Urothelium cell line (cell line): ENCODE results near the gene DNLZ.
A peak's percentile ranks its signal among the peaks of the same experiment; 100 is the strongest.
"Not testable (repeated sequence)": the region's sequence is repeated elsewhere in the genome, so short reads cannot be mapped to it uniquely, and the experiment has no call there.

Source experiments
- DNase-seq: peaks from one replicate; pipeline ENCODE4 v3.0.0; 2011; ENCODE audit warnings: low spot score, mixed read lengths
- FAIRE-seq: peaks from 2 replicates; lab custom pipeline; 2011; peaks lifted over from hg19 to GRCh38; lab: Jason Lieb, UNC

DNLZ gene

GRCh38 chr9:136363106-136363948, at the start of gene DNLZ:
Gene DNLZ (minus strand): TSS chr9:136363744. CDS start chr9:136363714, 30 bp downstream.
- DNase-seq (peak; percentile 99), FAIRE-seq (peak; percentile 93)

DNA sequence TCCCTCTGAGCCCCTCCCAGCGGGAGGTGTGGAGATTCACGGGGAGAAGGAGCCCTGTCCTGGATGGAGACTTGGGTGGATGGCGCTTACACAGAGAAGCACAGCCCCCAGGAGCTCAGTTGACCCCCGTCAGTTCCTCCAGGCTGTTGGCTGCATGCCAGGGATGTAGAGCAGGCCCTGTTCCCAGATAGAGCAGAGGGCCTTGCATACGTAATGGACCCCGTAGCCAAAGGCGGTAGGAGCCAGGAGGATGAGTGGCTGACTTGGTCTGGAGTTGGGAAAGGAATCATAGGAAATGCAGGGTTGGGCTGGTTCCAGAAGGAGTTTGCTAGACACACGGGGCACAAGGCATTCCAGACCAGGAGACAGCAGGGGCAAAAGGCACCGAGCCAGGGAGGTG, 49.4 kb upstream of the DNLZ start:
- FAIRE-seq, result no peak
- DNase-seq, result no peak

- DNase-seq (no peak), FAIRE-seq (no peak)
Observed at GRCh38 chr9:136411378-136411777, 47.8 kb upstream of the DNLZ start.

DNA sequence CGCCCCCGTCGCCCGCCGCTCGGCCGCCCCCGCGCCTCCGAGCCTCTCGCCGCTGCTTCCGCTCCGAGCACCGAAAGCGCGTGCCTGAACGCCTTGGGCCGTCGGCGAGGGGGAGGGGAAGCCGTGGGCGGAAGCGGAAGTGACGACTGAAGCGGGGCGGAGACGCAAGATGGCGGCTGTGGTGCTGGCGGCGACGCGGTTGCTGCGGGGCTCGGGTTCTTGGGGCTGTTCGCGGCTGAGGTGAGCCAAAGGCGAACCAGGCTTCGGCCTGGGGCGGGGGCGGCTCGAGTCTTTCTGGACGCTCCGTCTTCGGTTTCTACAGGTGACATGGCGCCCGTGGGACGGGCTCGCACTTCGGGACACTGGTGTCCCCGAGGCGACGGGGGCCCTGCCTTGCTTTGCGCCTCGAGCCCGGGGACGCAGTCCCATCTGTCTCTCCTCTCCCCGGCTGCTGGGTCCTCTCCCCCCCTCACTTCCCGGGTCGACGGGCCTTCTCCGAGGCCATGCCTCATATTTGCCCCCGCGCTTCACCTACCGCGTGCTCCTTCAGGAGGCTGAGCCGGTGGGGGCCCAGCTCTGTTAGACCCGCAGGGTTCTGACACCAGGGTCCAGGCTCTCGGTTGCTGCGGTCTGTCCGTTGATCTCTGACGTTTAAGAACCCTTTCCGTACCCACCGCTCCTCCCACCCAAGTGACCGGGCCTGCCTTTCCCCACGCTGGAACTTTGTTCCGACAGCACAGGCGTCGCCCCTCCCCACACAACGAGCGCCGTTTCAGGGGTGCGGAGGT, 47.1 kb upstream of the DNLZ start, which contains the start of the genes ENTR1 and PMPCA:
ENTR1 (minus strand) TSS at position 115 of the 788 bp plus-strand sequence. CDS start 217 bp downstream, outside the sequence.
PMPCA (plus strand) TSS at position 159 of the 788 bp plus-strand sequence; CDS start at position 170, 11 bp downstream.
- DNase-seq, result peak; percentile 96
- FAIRE-seq, result peak; percentile 5

- DNase-seq (peak; percentile 57), FAIRE-seq (no peak)
Observed at GRCh38 chr9:136409557-136410455, 46.3 kb upstream of the DNLZ start.

DNA sequence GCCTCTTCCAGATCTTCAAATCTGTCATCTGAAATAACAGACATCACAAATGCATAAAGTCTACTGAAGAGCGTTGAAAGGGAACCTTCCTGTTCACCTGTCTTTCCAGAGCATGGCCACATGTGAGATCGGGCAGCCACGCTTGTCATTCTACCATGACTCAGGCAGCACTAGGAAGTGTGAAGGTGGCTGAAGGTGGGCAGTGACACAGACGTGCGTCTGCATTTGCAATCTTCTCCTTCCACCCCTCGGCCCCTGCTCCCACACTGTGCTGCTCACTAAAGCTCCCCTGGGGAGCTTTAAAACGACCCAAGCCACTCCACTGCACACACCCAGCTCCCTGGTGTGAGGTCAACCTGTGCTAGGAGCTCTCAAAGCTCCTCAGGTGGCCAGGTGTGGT, 44.4 kb upstream of the DNLZ start:
- FAIRE-seq, result no peak
- no peak for DNase-seq

DNA sequence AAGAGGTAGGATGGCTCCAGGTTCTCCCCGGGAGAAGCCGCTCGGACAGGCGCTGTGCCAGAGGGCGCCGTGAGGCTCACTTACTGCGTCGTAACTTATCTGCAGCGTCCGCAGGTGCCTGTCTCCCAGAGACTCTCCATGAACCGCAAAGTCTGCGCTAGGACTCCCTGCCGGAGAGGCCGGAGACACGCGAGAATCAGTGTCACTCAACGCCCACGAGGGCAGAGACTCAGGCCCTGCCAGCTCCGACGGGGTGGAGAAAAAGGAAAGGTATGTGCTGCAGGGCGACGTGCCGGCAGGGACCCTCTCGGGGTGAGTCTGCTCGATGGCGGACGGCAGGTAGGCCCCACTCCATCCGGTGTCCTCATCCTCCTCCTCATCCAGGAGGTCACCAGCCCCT, 43.5 kb upstream of the DNLZ start:
- DNase-seq, FAIRE-seq: not testable (repeated sequence)

DNA sequence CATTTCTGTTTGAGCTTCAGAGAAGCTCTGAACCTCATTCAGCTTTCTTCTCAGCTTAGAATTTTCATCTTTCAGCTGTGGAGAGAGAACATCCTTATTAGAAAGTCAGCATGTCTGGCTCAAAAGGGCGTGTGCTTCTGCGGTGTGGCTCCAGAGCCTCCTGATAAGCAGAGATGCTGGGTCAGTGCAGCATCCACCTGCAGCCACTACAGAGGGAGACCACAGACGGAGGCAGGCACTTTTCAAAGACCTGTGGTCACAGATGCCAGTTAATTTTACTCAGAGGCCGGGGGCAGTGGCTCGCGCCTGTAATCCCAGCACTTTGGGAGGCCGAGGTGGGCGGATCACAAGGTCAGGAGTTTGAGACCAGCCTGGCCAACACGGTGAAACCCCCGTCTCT, 42.4 kb upstream of the DNLZ start:
- DNase-seq, FAIRE-seq: not testable (repeated sequence)

GRCh38 chr9:136405481-136405880, 41.9 kb upstream of the DNLZ start:
- DNase-seq, result no peak
- FAIRE-seq, result no peak

DNA sequence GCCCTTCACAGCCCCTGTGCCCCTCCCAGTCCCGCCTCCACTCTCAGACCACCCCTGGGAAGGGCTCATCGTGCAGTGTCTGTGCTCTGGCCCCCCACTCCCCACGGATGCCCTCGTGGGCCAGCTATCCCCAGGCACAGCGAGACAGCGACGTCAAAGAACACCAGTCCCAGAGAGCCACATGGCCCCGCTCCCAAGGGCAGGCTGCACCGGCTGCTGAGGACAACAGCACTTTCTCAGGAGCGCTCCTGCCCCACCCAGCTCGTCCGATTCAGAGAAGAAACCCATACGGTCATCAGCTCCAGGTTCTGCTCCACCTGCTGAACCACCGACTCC, 41.2 kb upstream of the DNLZ start:
- DNase-seq (no peak), FAIRE-seq (no peak)

- no peak for FAIRE-seq
- DNase-seq, result no peak
Observed at GRCh38 chr9:136403915-136404800, 40.6 kb upstream of the DNLZ start.

DNA sequence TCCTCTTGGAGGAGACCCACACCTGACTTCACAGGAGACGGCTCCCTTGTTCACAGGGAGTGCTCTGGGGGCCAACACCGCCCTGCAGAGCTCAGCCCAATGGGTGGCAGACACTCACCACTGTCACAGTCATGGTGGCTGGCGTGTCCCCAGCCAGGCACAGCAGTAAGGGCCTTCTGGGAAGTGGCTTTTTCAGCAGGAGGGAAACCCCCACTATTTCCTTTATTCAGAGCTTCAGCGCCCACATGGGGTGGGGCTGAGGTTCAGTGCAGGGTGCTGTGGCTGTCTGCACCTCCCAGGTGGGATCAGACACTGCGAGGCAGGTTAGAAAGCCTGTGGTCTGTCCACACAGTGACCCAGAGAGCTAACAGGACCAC, 40.0 kb upstream of the DNLZ start:
- no peak for DNase-seq
- FAIRE-seq, result no peak

GRCh38 chr9:136402067-136402466, 38.5 kb upstream of the DNLZ start:
- DNase-seq (no peak), FAIRE-seq (no peak)

DNA sequence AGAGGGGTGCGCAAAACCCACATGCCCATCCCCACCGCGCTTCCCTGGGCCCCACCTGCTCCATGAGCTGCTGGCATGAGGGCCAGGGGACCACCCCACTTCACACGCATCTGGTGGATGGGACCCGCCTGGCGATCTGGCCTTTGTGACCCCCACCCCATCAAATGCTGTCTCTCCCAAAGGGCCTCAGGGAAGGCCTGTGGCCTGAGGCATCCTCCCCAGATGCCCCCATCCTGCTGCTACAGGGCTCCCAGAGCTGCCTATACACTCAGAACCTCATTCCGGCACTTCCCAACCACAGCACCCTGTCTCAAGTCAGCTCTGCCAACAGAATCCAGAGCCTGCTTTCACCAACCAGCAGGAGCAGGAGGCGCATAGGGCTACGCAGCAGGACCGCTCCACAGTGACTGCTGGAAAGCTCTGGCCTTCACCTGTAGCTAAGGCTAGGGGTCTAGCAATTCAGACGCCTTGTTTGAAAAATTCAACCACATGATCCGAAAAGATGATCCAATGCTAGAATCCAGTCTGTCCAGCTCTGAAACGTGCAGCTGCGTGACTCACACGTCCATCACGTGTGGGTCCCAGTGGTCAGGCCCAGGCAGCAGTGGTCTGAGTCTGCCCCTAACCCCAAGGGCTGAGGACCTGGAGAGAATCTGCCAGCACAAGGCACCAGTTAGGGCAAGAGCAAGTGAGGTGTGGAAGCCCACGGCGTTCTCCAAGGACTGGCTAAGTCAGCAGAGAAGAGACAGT, 37.8 kb upstream of the DNLZ start:
- FAIRE-seq, result no peak
- DNase-seq, result no peak

DNA sequence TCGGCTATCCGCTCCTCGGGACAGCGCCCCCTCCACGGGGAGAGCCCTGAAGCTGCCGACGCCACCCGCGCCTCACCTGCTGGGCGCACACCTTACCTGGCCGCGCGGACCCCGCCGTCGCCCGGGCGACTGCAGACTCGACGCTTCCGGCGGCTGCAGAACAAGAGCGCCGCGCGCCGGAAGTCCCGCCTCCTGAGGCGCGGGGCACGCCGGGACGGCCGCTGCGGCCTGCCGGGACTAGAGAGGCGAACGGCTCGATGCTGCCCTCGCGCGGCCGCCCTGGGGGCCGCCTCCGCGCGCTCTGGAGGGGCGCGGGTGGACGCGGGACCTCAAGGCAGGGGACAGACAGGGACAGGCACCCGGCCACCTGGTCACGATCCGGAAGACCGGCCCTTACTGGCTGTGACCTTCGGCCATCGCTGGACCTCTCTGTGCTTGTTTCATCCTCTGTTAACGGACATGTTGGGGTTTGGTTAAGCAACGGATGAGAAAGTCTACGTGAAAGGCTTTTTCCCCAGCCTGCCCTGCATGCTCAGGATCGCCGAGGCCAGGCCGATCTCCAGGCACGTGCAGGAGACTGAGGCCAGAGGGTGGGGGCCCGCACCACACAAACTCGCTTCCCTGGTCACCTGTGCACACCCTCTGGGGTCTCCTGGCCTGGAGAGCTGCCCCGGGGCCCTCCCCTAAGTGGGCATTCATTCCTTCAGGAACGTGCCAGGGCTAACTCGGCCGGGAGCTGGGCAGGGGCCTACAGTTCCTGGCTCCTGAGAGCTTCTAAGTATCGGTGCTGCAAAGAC, 36.7 kb upstream of the DNLZ start, which contains the start of gene SNAPC4:
SNAPC4 (minus strand) TSS at position 133 of the 797 bp plus-strand sequence. CDS start 1,742 bp downstream, outside the sequence.
- FAIRE-seq, result peak; percentile 88
- DNase-seq, result peak; percentile 98

- FAIRE-seq, result no peak
- peak; percentile 17 for DNase-seq
Observed at GRCh38 chr9:136399176-136400037, 35.9 kb upstream of the DNLZ start.

- no peak for DNase-seq
- no peak for FAIRE-seq
Observed at GRCh38 chr9:136398286-136398685, 34.7 kb upstream of the DNLZ start.
